GM21723 (cell line): ENCODE data around the gene ESF1.
"Not testable (repeated sequence)": the region's sequence is repeated elsewhere in the genome, so short reads cannot be mapped to it uniquely, and the experiment has no call there.

Experiments
- ATAC-seq: cut with Tn5 transposase; IDR thresholded peaks from one replicate; pipeline ENCODE4 v1.9.1; 2021; ENCODE audit warnings: mild to moderate bottlenecking, moderate library complexity; ENCODE audit not compliant: unreplicated experiment

The ESF1 gene

GRCh38 chr20:13788167-13788834 lies 3.6 kb upstream of the ESF1 start:
- peak; percentile 30 for ATAC-seq

- no peak for ATAC-seq
Measured at GRCh38 chr20:13786143-13786828, 1.6 kb upstream of the ESF1 start.

- ATAC-seq = peak; percentile 15
Measured at GRCh38 chr20:13784271-13784892, 337 bp downstream of the ESF1 start.

- no peak for ATAC-seq
Measured at GRCh38 chr20:13783528-13783927, 1.2 kb downstream of the ESF1 start.

GRCh38 chr20:13778827-13779226 lies 5.9 kb downstream of the ESF1 start:
- peak; percentile 56 for ATAC-seq

GRCh38 chr20:13777171-13777601 lies 7.5 kb downstream of the ESF1 start:
- no peak for ATAC-seq

GRCh38 chr20:13775867-13776266 lies 8.9 kb downstream of the ESF1 start:
- ATAC-seq = no peak

- ATAC-seq = no peak
Measured at GRCh38 chr20:13772529-13772928, 12.2 kb downstream of the ESF1 start.

GRCh38 chr20:13771853-13772453 lies 12.8 kb downstream of the ESF1 start:
- no peak for ATAC-seq

GRCh38 chr20:13770141-13770540 lies 14.6 kb downstream of the ESF1 start:
- ATAC-seq = no peak

GRCh38 chr20:13765868-13766416 lies 18.8 kb downstream of the ESF1 start:
- no peak for ATAC-seq

- no peak for ATAC-seq
Measured at GRCh38 chr20:13765299-13765698, 19.4 kb downstream of the ESF1 start.

GRCh38 chr20:13760451-13760946 lies 24.2 kb downstream of the ESF1 start:
- not testable (repeated sequence) for ATAC-seq

- peak; percentile 71 for ATAC-seq
Measured at GRCh38 chr20:13758884-13759283, 25.8 kb downstream of the ESF1 start.

GRCh38 chr20:13756551-13756950 lies 28.2 kb downstream of the ESF1 start:
- no peak for ATAC-seq

- no peak for ATAC-seq
Measured at GRCh38 chr20:13755809-13756208, 28.9 kb downstream of the ESF1 start.

- no peak for ATAC-seq
Measured at GRCh38 chr20:13753436-13754036, 31.2 kb downstream of the ESF1 start.

- no peak for ATAC-seq
Measured at GRCh38 chr20:13749811-13750210, 34.9 kb downstream of the ESF1 start.

GRCh38 chr20:13745784-13746183 lies 38.9 kb downstream of the ESF1 start:
- no peak for ATAC-seq

GRCh38 chr20:13744352-13744751 lies 40.4 kb downstream of the ESF1 start:
- no peak for ATAC-seq

- no peak for ATAC-seq
Measured at GRCh38 chr20:13741879-13742278, 42.8 kb downstream of the ESF1 start.
